Smooth muscle cell (in vitro differentiated cells): Measurements from ENCODE around the gene EXOSC5. TPM values are rescaled to one million over a fixed set of nuclear protein-coding genes. Genes with fewer than 3 reads are reported as not detected.

Source experiments
- DNase-seq: peaks from one replicate; lab custom pipeline; 2025; ENCODE audit not compliant: unreplicated experiment; lab: John Stamatoyannopoulos, UW
- H2AFZ ChIP-seq: fragments of 200-600 bp; sonication (generic); 2 replicates; pipeline ENCODE4 v1.6.0; 2016; ENCODE audit warnings: antibody characterized with exemption, low read depth, mild to moderate bottlenecking
- H3F3A ChIP-seq: fragments of 200-600 bp; sonication (generic); 2 replicates; pipeline ENCODE4 v1.6.0; 2017; ENCODE audit warnings: antibody characterized with exemption, low read depth
- H3K27ac ChIP-seq: fragments of 200-600 bp; sonication (generic); 2 replicates; pipeline ENCODE4 v1.5.1; 2016; ENCODE audit warnings: low read depth, mild to moderate bottlenecking
- H3K27me3 ChIP-seq: fragments of 200-600 bp; sonication (generic); 2 replicates; pipeline ENCODE4 v1.6.1; 2016; ENCODE audit warnings: low read depth, mild to moderate bottlenecking
- H3K36me3 ChIP-seq: fragments of 200-600 bp; sonication (generic); 2 replicates; pipeline ENCODE4 v1.5.1; 2016; ENCODE audit warnings: low read depth
- H3K4me1 ChIP-seq: fragments of 200-600 bp; sonication (generic); 2 replicates; pipeline ENCODE4 v1.5.1; 2016; ENCODE audit warnings: low read depth
- H3K4me2 ChIP-seq: fragments of 200-600 bp; sonication (generic); 2 replicates; pipeline ENCODE4 v1.6.0; 2016; ENCODE audit warnings: mild to moderate bottlenecking
- H3K4me3 ChIP-seq: fragments of 200-600 bp; sonication (generic); 2 replicates; pipeline ENCODE4 v1.5.1; 2016; ENCODE audit warnings: mild to moderate bottlenecking
- H3K79me2 ChIP-seq: fragments of 200-600 bp; sonication (generic); 2 replicates; pipeline ENCODE4 v1.6.0; 2016; ENCODE audit warnings: low read depth, mild to moderate bottlenecking
- H3K9ac ChIP-seq: fragments of 200-600 bp; sonication (generic); 2 replicates; pipeline ENCODE4 v1.6.0; 2016; ENCODE audit warnings: low read depth
- H3K9me3 ChIP-seq: fragments of 200-600 bp; sonication (generic); replicated peaks from 2 replicates; pipeline ENCODE4 v1.5.1; 2016; ENCODE audit warnings: low read depth
- H4K20me1 ChIP-seq: fragments of 200-600 bp; sonication (generic); 2 replicates; pipeline ENCODE4 v1.6.0; 2016; ENCODE audit warnings: low read depth
- WGBS: methylation state at CpG from one replicate; pipeline ENCODE4 v1.1.7; 2016; ENCODE audit warnings: low lambda C conversion rate; 5-methylcytosine and 5-hydroxymethylcytosine counted together
- polyA plus RNA-seq: library from polyadenylated mRNA; unstranded; fragments of >200 nt; fragmentation: Nextera tagmentation; extraction: Ambion mirVana; gene quantifications from 2 replicates; pipeline ENCODE4 v1.2.1, GENCODE V29; 2016
- total RNA-seq: library from RNA; depleted of rRNA; stranded (reverse); fragments of >200 nt; gene quantifications from 2 replicates; pipeline ENCODE4 v1.2.3, GENCODE V29; 2014
- TF ChIP-seq, protein P1 (sequence below): fragments of 200-600 bp; sonication (generic); IDR thresholded peaks from 2 replicates; pipeline ENCODE4 v1.5.1; 2017; ENCODE audit warnings: borderline replicate concordance, mild to moderate bottlenecking, antibody characterized with exemption; ENCODE audit not compliant: insufficient read depth, poor library complexity, severe bottlenecking

EXOSC5 gene
- total and polyA plus RNA-seq, 2 experiments from 2014 or later: 5.4 to 19.5 TPM

DNA sequence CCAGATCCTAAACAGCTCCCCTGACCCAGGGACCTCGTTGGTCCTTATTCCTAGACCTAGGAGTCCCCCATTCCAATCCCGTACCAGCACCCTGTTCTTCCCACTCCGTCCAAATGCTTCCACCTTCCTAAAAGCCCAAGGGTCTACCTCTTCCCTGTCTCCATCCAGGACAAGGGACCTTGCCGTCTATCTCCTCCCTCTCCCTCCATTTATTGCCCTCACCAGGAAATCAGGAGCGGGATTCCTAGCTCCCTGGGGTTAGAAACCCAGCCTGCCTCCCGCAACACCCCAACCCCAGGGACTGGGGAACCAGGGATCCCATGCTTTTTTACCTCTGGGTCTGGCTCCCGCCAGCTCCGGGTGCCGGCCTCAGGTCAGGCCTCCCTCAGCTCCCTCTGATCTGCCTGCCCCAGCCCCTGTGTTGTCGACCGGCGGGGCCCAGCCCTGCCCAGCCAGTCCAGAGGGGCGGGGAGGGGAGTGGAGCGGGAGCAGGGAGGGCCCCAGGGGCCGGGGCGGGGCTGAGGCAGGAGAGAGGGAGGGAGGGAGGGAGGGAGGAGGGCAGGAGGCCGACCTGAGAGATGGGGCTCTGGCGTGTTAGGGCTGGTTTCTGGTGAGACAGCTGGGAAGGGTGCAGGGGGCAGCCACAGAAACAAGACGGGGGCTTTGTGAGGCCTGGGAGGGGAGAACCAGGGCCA is 29.9 kb upstream of the EXOSC5 start, which contains the start of gene B3GNT8:
Gene B3GNT8, minus strand, starts transcription at position 423 of the 695 bp plus-strand sequence. CDS start 596 bp downstream, outside the sequence.
- Histone ChIP-seq H4K20me1 (no peaks in the 10 kb centered on the region), H3K9me3 (no peaks in the 10 kb centered on the region), H3F3A (no peaks in the 10 kb centered on the region), H3K27ac (peak within 1 kb of the TSS; percentile 54), H3K36me3 (no peaks in the 10 kb centered on the region), H3K9ac (peak within 1 kb of the TSS; percentile 73), H3K4me3 (peak within 1 kb of the TSS; percentile 67), H3K27me3 (no peaks in the 10 kb centered on the region), H3K4me2 (peak within 1 kb of the TSS; percentile 98), H3K4me1 (peaks cover 6% of the 10 kb centered on the region), H3K79me2 (no peaks in the 10 kb centered on the region), H2AFZ (no peak within 1 kb of the TSS)
- DNase-seq: peak; percentile 46
- 12% methylated on average over 15 of the region's 19 CpGs for WGBS
- TF ChIP-seq, protein P1, sequence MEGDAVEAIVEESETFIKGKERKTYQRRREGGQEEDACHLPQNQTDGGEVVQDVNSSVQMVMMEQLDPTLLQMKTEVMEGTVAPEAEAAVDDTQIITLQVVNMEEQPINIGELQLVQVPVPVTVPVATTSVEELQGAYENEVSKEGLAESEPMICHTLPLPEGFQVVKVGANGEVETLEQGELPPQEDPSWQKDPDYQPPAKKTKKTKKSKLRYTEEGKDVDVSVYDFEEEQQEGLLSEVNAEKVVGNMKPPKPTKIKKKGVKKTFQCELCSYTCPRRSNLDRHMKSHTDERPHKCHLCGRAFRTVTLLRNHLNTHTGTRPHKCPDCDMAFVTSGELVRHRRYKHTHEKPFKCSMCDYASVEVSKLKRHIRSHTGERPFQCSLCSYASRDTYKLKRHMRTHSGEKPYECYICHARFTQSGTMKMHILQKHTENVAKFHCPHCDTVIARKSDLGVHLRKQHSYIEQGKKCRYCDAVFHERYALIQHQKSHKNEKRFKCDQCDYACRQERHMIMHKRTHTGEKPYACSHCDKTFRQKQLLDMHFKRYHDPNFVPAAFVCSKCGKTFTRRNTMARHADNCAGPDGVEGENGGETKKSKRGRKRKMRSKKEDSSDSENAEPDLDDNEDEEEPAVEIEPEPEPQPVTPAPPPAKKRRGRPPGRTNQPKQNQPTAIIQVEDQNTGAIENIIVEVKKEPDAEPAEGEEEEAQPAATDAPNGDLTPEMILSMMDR: no peak

GRCh38 chr19:41426116-41426841 is 29.1 kb upstream of the EXOSC5 start:
- Histone ChIP-seq H3K4me2 (peak overlapping the region; percentile 98), H3K79me2 (no peaks in the 10 kb centered on the region), H3K27ac (no peak overlapping the region), H3K9me3 (no peaks in the 10 kb centered on the region), H3K27me3 (no peaks in the 10 kb centered on the region), H3K4me3 (peak overlapping the region; percentile 67), H2AFZ (no peak overlapping the region), H3F3A (no peaks in the 10 kb centered on the region), H4K20me1 (no peaks in the 10 kb centered on the region), H3K36me3 (no peaks in the 10 kb centered on the region), H3K9ac (peak overlapping the region; percentile 73), H3K4me1 (peaks cover 6% of the 10 kb centered on the region)
- WGBS: 92% methylated on average over 36 of the region's 36 CpGs
- DNase-seq: no peak
- TF ChIP-seq, protein P1: no peak

DNA sequence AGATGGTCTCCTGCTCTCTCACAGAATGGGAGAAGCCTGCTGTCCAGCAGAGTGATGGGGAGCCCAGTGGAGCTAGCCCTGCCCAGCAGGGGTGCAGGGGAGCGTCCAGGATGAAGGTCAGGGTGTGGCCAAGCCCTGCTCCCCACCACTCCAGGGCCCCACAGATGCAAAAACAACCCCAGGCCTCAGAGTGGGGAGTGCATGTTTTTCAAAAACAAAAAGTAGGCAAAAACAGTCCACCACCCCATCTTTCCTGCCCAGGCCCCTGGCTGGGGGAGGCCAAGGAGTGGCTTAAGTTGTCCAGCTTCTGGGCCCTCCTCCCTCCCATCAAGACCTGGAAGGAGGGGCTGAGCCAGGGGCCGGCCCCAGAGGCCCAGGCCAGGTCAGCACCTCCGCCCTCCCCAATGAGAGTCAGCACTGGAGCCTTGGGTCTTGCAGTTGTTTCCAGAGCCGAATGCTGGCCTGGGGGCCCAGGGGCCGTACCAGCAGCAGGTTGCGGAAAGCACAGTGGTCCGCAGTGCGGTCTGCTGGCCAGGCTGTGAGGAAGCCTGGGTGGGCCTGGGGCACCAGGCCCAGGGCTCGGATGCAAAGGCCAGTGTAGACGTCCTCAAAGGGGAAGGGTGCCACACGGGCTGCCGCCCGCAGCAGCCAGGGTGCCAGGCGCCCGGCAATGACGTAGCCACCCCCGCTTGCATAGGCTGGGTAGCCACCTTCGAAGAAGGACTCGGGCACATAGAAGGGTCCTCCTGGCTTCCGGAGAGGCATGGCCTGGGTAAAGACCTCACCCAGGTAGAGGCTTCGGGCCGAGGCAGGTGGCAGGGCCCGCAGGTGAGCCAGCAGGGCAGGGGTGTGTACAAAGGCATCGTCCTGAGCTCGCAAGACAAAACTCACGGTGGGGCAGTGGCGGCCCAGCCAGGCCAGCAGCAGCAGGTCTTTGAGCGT is 28.3 kb upstream of the EXOSC5 start:
- 97% methylated on average over 28 of the region's 28 CpGs for WGBS
- Histone ChIP-seq H3K9me3 (no peaks in the 10 kb centered on the region), H3K4me1 (peaks cover 6% of the 10 kb centered on the region), H3K79me2 (no peaks in the 10 kb centered on the region), H3K4me3 (no peak overlapping the region), H4K20me1 (no peaks in the 10 kb centered on the region), H3K4me2 (no peak overlapping the region), H3K27ac (no peak overlapping the region), H3K36me3 (no peaks in the 10 kb centered on the region), H3K27me3 (no peaks in the 10 kb centered on the region), H3K9ac (no peak overlapping the region), H3F3A (no peaks in the 10 kb centered on the region), H2AFZ (no peak overlapping the region)
- TF ChIP-seq, protein P1: no peak
- no peak for DNase-seq
